Endothelial cell of umbilical vein (primary cell): ENCODE results near the gene POU6F2. TPM values are rescaled to one million over a fixed set of nuclear protein-coding genes. Genes with fewer than 3 reads are reported as not detected.

ENCODE experiments used
- BruUV-seq: library from RNA; stranded (reverse); fragments of 400-500 nt; replicated peaks from 2 replicates; lab custom pipeline; 2021; lab: Mats Ljungman, UMichigan
- CTCF ChIA-PET: fragments of 300-600, 350-600 bp; sonication (Branson Sonifier 250); formaldehyde crosslinking; loops from one replicate; lab custom pipeline; 2021; ENCODE audit warnings: antibody characterized with exemption, inconsistent platforms; lab: Charles Lee
- POLR2A ChIA-PET: fragments of 300-600, 350-600 bp; sonication (Branson Sonifier 250); formaldehyde crosslinking; loops from one replicate; lab custom pipeline; 2021; ENCODE audit warnings: antibody characterized with exemption, inconsistent platforms; lab: Charles Lee
- DNase-seq: peaks from one replicate; pipeline ENCODE4 v3.0.0-alpha.2; 2011; ENCODE audit warnings: low read depth, low spot score
- FAIRE-seq: peaks from 2 replicates; lab custom pipeline; 2011; peaks lifted over from hg19 to GRCh38; lab: Jason Lieb, UNC
- H2AFZ ChIP-seq: 2 replicates; pipeline ENCODE4 v1.6.0; 2012; ENCODE audit warnings: low read depth, low read length, control low read depth, inconsistent platforms
- H3K27ac ChIP-seq: 2 replicates; pipeline ENCODE4 v1.5.1; 2011; ENCODE audit warnings: low read depth, mild to moderate bottlenecking, control low read depth, low read length, moderate library complexity; ENCODE audit not compliant: insufficient read depth
- H3K27me3 ChIP-seq, 2 experiments: 2 replicates each; pipeline versions ENCODE4 v1.6.0 to v1.6.1; 2011; ENCODE audit warnings: low read length in 2 of 2, mixed read lengths in 1 of 2; ENCODE audit not compliant: control insufficient read depth in 2 of 2, insufficient read depth in 2 of 2
- H3K36me3 ChIP-seq, 2 experiments: 2 replicates in 1 of 2; 3 replicates in 1 of 2; pipeline ENCODE4 v1.5.1; 2011; ENCODE audit warnings: low read length in 2 of 2, mild to moderate bottlenecking in 1 of 2, moderate library complexity in 1 of 2; ENCODE audit not compliant: control insufficient read depth in 2 of 2, insufficient read depth in 2 of 2; ENCODE audit errors: extremely low read depth in 1 of 2
- H3K4me1 ChIP-seq: 3 replicates; pipeline ENCODE4 v1.5.1; 2011; ENCODE audit warnings: mild to moderate bottlenecking, low read length; ENCODE audit not compliant: control insufficient read depth, insufficient read depth; ENCODE audit errors: extremely low read depth
- H3K4me2 ChIP-seq: 2 replicates; pipeline ENCODE4 v1.6.1; 2011; ENCODE audit warnings: low read length, control low read depth, mixed read lengths; ENCODE audit not compliant: insufficient read depth
- H3K4me3 ChIP-seq, 3 experiments: fragments of 200-600 bp in 1 of 3; sonication (generic), shearing (Covaris generic) in 1 of 3; replicated peaks in 1 of 3; 2 replicates each; pipeline ENCODE4 v1.5.1; 2011 to 2016; ENCODE audit warnings: control low read depth in 3 of 3, low read length in 3 of 3, mild to moderate bottlenecking in 2 of 3, inconsistent platforms in 1 of 3, low read depth in 1 of 3, moderate library complexity in 1 of 3; ENCODE audit not compliant: insufficient read depth in 1 of 3
- H3K79me2 ChIP-seq: 2 replicates; pipeline ENCODE4 v1.6.0; 2012; ENCODE audit warnings: low read length, inconsistent platforms; ENCODE audit not compliant: control insufficient read depth, insufficient read depth
- H3K9ac ChIP-seq: replicated peaks from 2 replicates; pipeline ENCODE3; 2011; ENCODE audit warnings: low read length, control low read depth; ENCODE audit not compliant: insufficient read depth; ENCODE audit errors: extremely low read depth
- H3K9me1 ChIP-seq: replicated peaks from 3 replicates; pipeline ENCODE4 v1.6.0; 2011; ENCODE audit warnings: mild to moderate bottlenecking, low read length; ENCODE audit not compliant: control insufficient read depth, insufficient read depth; ENCODE audit errors: extremely low read depth
- H3K9me3 ChIP-seq: replicated peaks from 2 replicates; pipeline ENCODE4 v1.5.1; 2012; ENCODE audit warnings: low read length, inconsistent platforms; ENCODE audit not compliant: control insufficient read depth, insufficient read depth
- H4K20me1 ChIP-seq: replicated peaks from 2 replicates; pipeline ENCODE3; 2011; ENCODE audit warnings: mild to moderate bottlenecking, low read length; ENCODE audit not compliant: control insufficient read depth, insufficient read depth; ENCODE audit errors: extremely low read depth
- EZH2 ChIP-seq: IDR thresholded peaks from 2 replicates; pipeline ENCODE4 v1.6.1; 2012; ENCODE audit warnings: borderline replicate concordance, low read depth, mild to moderate bottlenecking, moderate library complexity, low read length, inconsistent platforms; ENCODE audit not compliant: severe bottlenecking
- FOS ChIP-seq: IDR thresholded peaks from 2 replicates; pipeline ENCODE4 v1.6.1; 2011; ENCODE audit warnings: mild to moderate bottlenecking, low read length, moderate library complexity, borderline replicate concordance; ENCODE audit not compliant: insufficient read depth
- JUN ChIP-seq: IDR thresholded peaks from 2 replicates; pipeline ENCODE4 v1.6.1; 2011; ENCODE audit warnings: borderline replicate concordance, low read depth; ENCODE audit not compliant: insufficient read length, insufficient read depth
- POLR2A ChIP-seq: IDR thresholded peaks from 2 replicates; pipeline ENCODE4 v1.6.1; 2012; ENCODE audit warnings: low read depth, mild to moderate bottlenecking, control low read depth, low read length
- dilution Hi-C: fragments of 300-500 bp; cut with MboI; formaldehyde crosslinking; loops from one replicate; pipeline ENCODE4 v1.15.0; 2019; ENCODE audit warnings: low sequenced_read_pairs; ENCODE audit not compliant: extremely low pct_ligation_motif_present
- intact Hi-C: fragments of 100-400 bp; cut with micrococcal nuclease; formaldehyde crosslinking; loops from one replicate; pipeline ENCODE4 v1.10.0; 2022
- polyA plus RNA-seq, 4 experiments: library from polyadenylated mRNA; depleted of rRNA in 3 of 4; stranded (reverse) in 3 of 4; unstranded in 1 of 4; fragments of >200 nt; gene quantifications; 2 replicates each; pipeline versions ENCODE4 v1.2.1 to v1.2.3, GENCODE V29; 2011 to 2012; ENCODE audit warnings: missing spikeins in 1 of 4
- total RNA-seq: library from RNA; stranded (reverse); gene quantifications from 2 replicates; pipeline ENCODE4 v1.2.3, GENCODE V29; 2021
- TF ChIP-seq, protein P1 (sequence below), 2 donors: IDR thresholded peaks; 1 replicate in 1 of 2; 2 replicates in 1 of 2; pipeline ENCODE4 v1.5.1; 2011; ENCODE audit warnings: low read length in 2 of 2, mild to moderate bottlenecking in 2 of 2, moderate library complexity in 2 of 2, control low read depth in 1 of 2, inconsistent platforms in 1 of 2, low read depth in 1 of 2; ENCODE audit not compliant: insufficient read depth in 1 of 2; ENCODE audit errors: extremely low read depth in 1 of 2
- TF ChIP-seq, protein P2 (sequence below): IDR thresholded peaks from 2 replicates; pipeline ENCODE4 v1.6.1; 2011; ENCODE audit not compliant: insufficient read depth, insufficient read length

POU6F2 gene
- total and polyA plus RNA-seq, 2 donors (not counting 3 experiments of a cell fraction or from before 2014, with no cell fraction given), result 0.29 TPM; not detected in 1

DNA sequence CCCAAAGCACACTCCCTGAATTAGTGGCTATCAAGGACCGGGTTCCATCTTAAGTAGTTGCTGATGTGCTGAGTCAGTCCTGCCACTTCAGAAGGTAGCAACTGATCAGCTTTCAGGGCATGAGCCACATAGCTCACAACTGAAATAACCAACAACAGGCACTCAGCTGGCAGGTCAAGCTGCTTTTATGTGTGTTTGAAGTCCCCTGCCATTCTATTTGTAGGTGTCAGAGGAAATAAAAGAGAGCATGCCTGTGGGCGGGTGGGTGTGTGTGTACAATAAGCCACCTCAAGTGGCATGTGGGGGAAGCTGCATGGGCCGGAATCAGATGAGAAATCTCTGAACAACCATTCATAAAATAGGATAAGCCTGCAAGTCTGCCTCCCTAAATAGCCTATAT, 474.2 kb downstream of the POU6F2 start:
- Histone ChIP-seq H4K20me1 (no peaks in the 10 kb centered on the region), H3K4me2 (no peak overlapping the region), H3K9me3 (no peaks in the 10 kb centered on the region), H2AFZ (peak overlapping the region; percentile 14), H3K9me1 (no peaks in the 10 kb centered on the region), H3K27ac (no peak overlapping the region), H3K27me3 (peaks cover 8 to 10% of the 10 kb centered on the region in 2 experiments), H3K9ac (no peak overlapping the region), H3K36me3 (no peaks in the 10 kb centered on the region), H3K79me2 (no peaks in the 10 kb centered on the region), H3K4me1 (no peaks in the 10 kb centered on the region), H3K4me3 (no peak overlapping the region)
- no peak for DNase-seq
- POLR2A ChIA-PET, result no interaction called here
- intact Hi-C loops (loop anchor here (5.0 kb wide), 1 partner anchor 600 kb away; no protein-coding TSS in a partner anchor), dilution Hi-C loops (no loop called here)
- no peak for FAIRE-seq
- no TSS peak for BruUV-seq
- CTCF ChIA-PET, result interaction anchor here (1.5 to 2.2 kb wide), 2 partner anchors 14 to 54 kb away, joined by 4 to 6 read pairs; no protein-coding TSS in a partner anchor
- no peak for TF ChIP-seq POLR2A
- TF ChIP-seq, protein P1, sequence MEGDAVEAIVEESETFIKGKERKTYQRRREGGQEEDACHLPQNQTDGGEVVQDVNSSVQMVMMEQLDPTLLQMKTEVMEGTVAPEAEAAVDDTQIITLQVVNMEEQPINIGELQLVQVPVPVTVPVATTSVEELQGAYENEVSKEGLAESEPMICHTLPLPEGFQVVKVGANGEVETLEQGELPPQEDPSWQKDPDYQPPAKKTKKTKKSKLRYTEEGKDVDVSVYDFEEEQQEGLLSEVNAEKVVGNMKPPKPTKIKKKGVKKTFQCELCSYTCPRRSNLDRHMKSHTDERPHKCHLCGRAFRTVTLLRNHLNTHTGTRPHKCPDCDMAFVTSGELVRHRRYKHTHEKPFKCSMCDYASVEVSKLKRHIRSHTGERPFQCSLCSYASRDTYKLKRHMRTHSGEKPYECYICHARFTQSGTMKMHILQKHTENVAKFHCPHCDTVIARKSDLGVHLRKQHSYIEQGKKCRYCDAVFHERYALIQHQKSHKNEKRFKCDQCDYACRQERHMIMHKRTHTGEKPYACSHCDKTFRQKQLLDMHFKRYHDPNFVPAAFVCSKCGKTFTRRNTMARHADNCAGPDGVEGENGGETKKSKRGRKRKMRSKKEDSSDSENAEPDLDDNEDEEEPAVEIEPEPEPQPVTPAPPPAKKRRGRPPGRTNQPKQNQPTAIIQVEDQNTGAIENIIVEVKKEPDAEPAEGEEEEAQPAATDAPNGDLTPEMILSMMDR (IDR thresholded peaks at IDR 0.05; ENCODE audit: extremely low read depth in 1 of 2, insufficient read depth in 1 of 2, low read depth in 1 of 2, low read length in 2 of 2), result no peak
- no peak for TF ChIP-seq FOS
- TF ChIP-seq JUN, result no peak
- TF ChIP-seq EZH2, result no peak
- TF ChIP-seq, protein P2, sequence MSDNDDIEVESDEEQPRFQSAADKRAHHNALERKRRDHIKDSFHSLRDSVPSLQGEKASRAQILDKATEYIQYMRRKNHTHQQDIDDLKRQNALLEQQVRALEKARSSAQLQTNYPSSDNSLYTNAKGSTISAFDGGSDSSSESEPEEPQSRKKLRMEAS, result no peak
